GM19463 (cell line): ENCODE data around the gene PLVAP.
A peak's percentile ranks its signal among the peaks of the same experiment; 100 is the strongest.

Experiments used
- ATAC-seq: cut with Tn5 transposase; IDR thresholded peaks from one replicate; pipeline ENCODE4 v1.9.1; 2021; ENCODE audit warnings: mild to moderate bottlenecking, moderate library complexity; ENCODE audit not compliant: unreplicated experiment

Gene PLVAP

GRCh38 chr19:17324357-17325114 lies 52.6 kb downstream of the PLVAP start:
- ATAC-seq = no peak

- ATAC-seq = no peak
These were observed 53.2 kb downstream of the PLVAP start for GRCh38 chr19:17323964-17324332.

GRCh38 chr19:17323300-17323963 lies 53.7 kb downstream of the PLVAP start:
- ATAC-seq = no peak

- no peak for ATAC-seq
These were observed 54.3 kb downstream of the PLVAP start for GRCh38 chr19:17322854-17323253.

- no peak for ATAC-seq
These were observed 55.3 kb downstream of the PLVAP start for GRCh38 chr19:17321655-17322489.

GRCh38 chr19:17320435-17320834 lies 56.7 kb downstream of the PLVAP start:
- ATAC-seq = no peak

- no peak for ATAC-seq
These were observed 57.5 kb downstream of the PLVAP start for GRCh38 chr19:17319473-17320238.

GRCh38 chr19:17318966-17319365 lies 58.2 kb downstream of the PLVAP start:
- no peak for ATAC-seq

- ATAC-seq = no peak
These were observed 63.0 kb downstream of the PLVAP start for GRCh38 chr19:17314007-17314593.

- ATAC-seq = no peak
These were observed 64.7 kb downstream of the PLVAP start for GRCh38 chr19:17312189-17313113.

GRCh38 chr19:17311455-17312188 lies 65.5 kb downstream of the PLVAP start:
- no peak for ATAC-seq

- no peak for ATAC-seq
These were observed 67.1 kb downstream of the PLVAP start for GRCh38 chr19:17309965-17310461.

GRCh38 chr19:17309198-17309964 lies 67.8 kb downstream of the PLVAP start, which contains the start of gene DDA1:
Gene DDA1, plus strand, starts transcription at chr19:17309563. Its CDS starts 92 bp downstream, at chr19:17309655.
- ATAC-seq = peak; percentile 68

GRCh38 chr19:17307876-17308377 lies 69.2 kb downstream of the PLVAP start:
- ATAC-seq = no peak

- no peak for ATAC-seq
These were observed 70.8 kb downstream of the PLVAP start for GRCh38 chr19:17306285-17306714.

GRCh38 chr19:17305517-17306284 lies 71.4 kb downstream of the PLVAP start, which contains the start of gene MRPL34:
Gene MRPL34, plus strand, starts transcription at chr19:17305872. Its CDS starts 21 bp downstream, at chr19:17305893.
- ATAC-seq = peak; percentile 58

- no peak for ATAC-seq
These were observed 72.0 kb downstream of the PLVAP start for GRCh38 chr19:17305216-17305516.
